Heart left ventricle (tissue), 16 donors: ENCODE data around the gene FLT4. TPM values are rescaled to one million over a fixed set of nuclear protein-coding genes. Genes with fewer than 3 reads are reported as not detected.
A peak's percentile ranks its signal among the peaks of the same experiment; 100 is the strongest.

ENCODE experiments used
- ATAC-seq, 4 donors: fragments of 200-7000 bp; cut with Tn5 transposase; one replicate each; pipeline ENCODE4 v1.9.1; 2020 to 2022; ENCODE audit warnings: moderate library complexity in 4 of 4, mild to moderate bottlenecking in 3 of 4, moderate number of reproducible peaks in 1 of 4
- DNase-seq, 5 donors: peaks; one replicate each; pipeline ENCODE4 v3.0.0-alpha.2; 2020
- H3K27ac ChIP-seq, 12 donors: fragments of 200-600 bp; sonication (generic) in 4 of 12; one replicate each; pipeline versions ENCODE4 v1.5.0 to v1.8.0; 2016 to 2022; ENCODE audit warnings: mild to moderate bottlenecking in 2 of 12
- H3K27me3 ChIP-seq, 9 donors: fragments of 200-600 bp; sonication (generic) in 2 of 9; one replicate each; pipeline versions ENCODE4 v1.5.1 to v1.8.0; 2016 to 2022; ENCODE audit warnings: mild to moderate bottlenecking in 3 of 9
- H3K36me3 ChIP-seq, 9 donors: fragments of 200-600 bp; sonication (generic) in 2 of 9; one replicate each; pipeline versions ENCODE4 v1.5.0 to v1.8.0; 2018 to 2022; ENCODE audit warnings: mild to moderate bottlenecking in 2 of 9
- H3K4me1 ChIP-seq, 12 donors: fragments of 200-600 bp; sonication (generic) in 4 of 12; one replicate each; pipeline versions ENCODE4 v1.5.0 to v1.8.0; 2016 to 2022; ENCODE audit warnings: mild to moderate bottlenecking in 3 of 12
- H3K4me3 ChIP-seq, 12 donors: fragments of 200-600 bp; sonication (generic) in 4 of 12; one replicate each; pipeline versions ENCODE4 v1.5.0 to v1.8.0; 2017 to 2022; ENCODE audit warnings: mild to moderate bottlenecking in 9 of 12, moderate library complexity in 4 of 12
- H3K9me3 ChIP-seq, 12 donors: fragments of 200-600 bp; sonication (generic) in 4 of 12; one replicate each; pipeline versions ENCODE4 v1.5.0 to v1.8.0; 2016 to 2022; ENCODE audit warnings: mild to moderate bottlenecking in 1 of 12
- CTCF ChIP-seq, 12 donors: fragments of 200-600 bp; sonication (generic) in 4 of 12; IDR thresholded peaks; one replicate each; pipeline versions ENCODE4 v1.5.0 to v1.8.0; 2018 to 2022; ENCODE audit warnings: antibody characterized with exemption in 12 of 12, mild to moderate bottlenecking in 5 of 12
- POLR2A ChIP-seq, 2 donors: fragments of 450-650 bp; IDR thresholded peaks; one replicate each; pipeline ENCODE4 v1.6.1; 2017; ENCODE audit warnings: antibody characterized with exemption in 2 of 2, mild to moderate bottlenecking in 2 of 2, moderate library complexity in 2 of 2
- WGBS, 4 donors: extraction: QIAGEN DNeasy Blood & Tissue Kit in 2 of 4; methylation state at CpG; one replicate each; pipeline versions ENCODE4 v1.1.5 to v1.1.7; 2013 to 2018; 5-methylcytosine and 5-hydroxymethylcytosine counted together
- intact Hi-C, 10 donors: fragments of 100-400 bp; cut with DNase I; formaldehyde crosslinking; loops; one replicate each; pipeline versions ENCODE4 v1.11.1 to v1.14.2; 2022
- polyA plus RNA-seq, 2 donors: library from polyadenylated mRNA; stranded (reverse); fragments of 200-250 nt; gene quantifications; one replicate each; pipeline ENCODE4 v1.2.3, GENCODE V29; 2013
- total RNA-seq, 9 donors: library from RNA; depleted of rRNA in 2 of 9; stranded (reverse); fragments of >200 nt in 2 of 9; fragmentation: NEBNext Ultra II Directional in 3 of 9; extraction: Animal tissue kit (Norgen Biotek cat#: 25700) in 3 of 9; gene quantifications; one replicate each; pipeline versions ENCODE4 v1.1.0 to v1.2.4, GENCODE V29; 2016 to 2023
- donor health status: ischemic (EF 13 %, LVEDD 7.1; RV severe dilation, severe dysfunction).
- donor health status: healthy with polysubstance abuse.
- donor health status: DM: no; HTN: yes; CAD: no.
- donor health status: DM: no; HTN: no; CAD: no.
- donor health status: ischemic (EF 25% LVEDD 6.9; RV normal size, moderate dysfunction).
- donor health status: ischemic (EF 25% LVEDD 5.7; RV mildly dilated, moderate dysfunction).
- donor health status: healthy.
- donor health status: DM: yes; HTN: yes; CAD: no.
- donor health status: ischemic (EF 35%, LVEDD 5.7; RV mildly dilated, moderate dysfunction).
- donor health status: nonischemic (EF 11% LVEDD 7.7; RV severe dilation, severe dysfunction).
- donor health status: DM: yes; HTN: yes; CAD: no.
- donor health status: PGD.
- donor health status: ischemic (EF 29% LVEDD 5.4; RV normal size, mild dysfunction).
- donor health status: nonischemic (EF 23%, LVEDD 6.1; RV moderate dilation, normal function).

FLT4 gene
- total and polyA plus RNA-seq, 11 donors, result 2.1 to 13.7 (median 6.3) TPM

- Histone ChIP-seq H3K4me3 (no peak overlapping the region), H3K4me1 (peaks cover 0 to 23% (median 13%) of the 10 kb centered on the region in 12 donors), H3K36me3 (no peaks in the 10 kb centered on the region), H3K27me3 (peaks cover 17 to 43% (median 36%) of the 10 kb centered on the region in 9 donors), H3K27ac (no peak overlapping the region), H3K9me3 (no peaks in the 10 kb centered on the region)
- intact Hi-C loops, result no loop called here
- DNase-seq (peak in 1 of 5 donors; percentile 52), ATAC-seq (no peak)
- TF ChIP-seq CTCF (IDR thresholded peaks at IDR 0.05) (no peak), POLR2A (IDR thresholded peaks at IDR 0.05) (no peak)
- WGBS, 4 donors, result 84 to 87% (median 85%) methylated on average over 10 of the region's 10 CpGs
These were observed 57.2 kb downstream of the FLT4 start for GRCh38 chr5:180592176-180592575.

- ATAC-seq (peak in 2 of 4 donors; percentile 22 to 23), DNase-seq (peak in 1 of 5 donors; percentile 63)
- Histone ChIP-seq H3K4me1 (peaks cover 0 to 23% (median 13%) of the 10 kb centered on the region in 12 donors), H3K27ac (no peak within 1 kb of the TSS), H3K9me3 (no peaks in the 10 kb centered on the region), H3K36me3 (no peaks in the 10 kb centered on the region), H3K27me3 (peaks cover 17 to 43% (median 36%) of the 10 kb centered on the region in 9 donors), H3K4me3 (peak within 1 kb of the TSS; percentile 7 to 50 (median 44))
- intact Hi-C loops, result no loop called here
- TF ChIP-seq CTCF (IDR thresholded peaks at IDR 0.05), result no peak
- TF ChIP-seq POLR2A (IDR thresholded peaks at IDR 0.05), result no peak
- 2 to 9% (median 5%) methylated on average over 31 to 60 of the region's 60 CpGs for WGBS, 4 donors
These were observed 58.0 kb downstream of the FLT4 start, which contains the start of gene SCGB3A1 for GRCh38 chr5:180591311-180591887. SCGB3A1 (minus strand) TSS chr5:180591499; CDS start chr5:180591462, 37 bp downstream.

- no peaks in the 10 kb centered on the region for H3K36me3 ChIP-seq
- intact Hi-C loops, result no loop called here
- H3K27me3 ChIP-seq, result peaks cover 17 to 43% (median 37%) of the 10 kb centered on the region in 9 donors
- peak overlapping the region; percentile 7 to 50 (median 44) for H3K4me3 ChIP-seq
- peak in 3 of 12 donors; percentile 6 to 21 (median 11) for TF ChIP-seq CTCF (IDR thresholded peaks at IDR 0.05)
- TF ChIP-seq POLR2A (IDR thresholded peaks at IDR 0.05), result no peak
- DNase-seq (peak in 1 of 5 donors; percentile 60), ATAC-seq (peak in 1 of 4 donors; percentile 18)
- peaks cover 0 to 23% (median 13%) of the 10 kb centered on the region in 12 donors for H3K4me1 ChIP-seq
- H3K9me3 ChIP-seq, result peaks cover 0 to 3% (median 0%) of the 10 kb centered on the region in 12 donors
- 0 to 1% (median 1%) methylated on average over 6 to 63 of the region's 63 CpGs for WGBS, 4 donors
- H3K27ac ChIP-seq, result no peak overlapping the region
These were observed 58.7 kb downstream of the FLT4 start for GRCh38 chr5:180590543-180591310.
